GM04504 (cell line): ENCODE data around the gene PRR22.
"Not testable (repeated sequence)": the region's sequence is repeated elsewhere in the genome, so short reads cannot be mapped to it uniquely, and the experiment has no call there.

Experiments
- DNase-seq: peaks from one replicate; pipeline ENCODE4 v3.0.0-alpha.2; 2012; ENCODE audit warnings: low read depth

The PRR22 gene

GRCh38 chr19:5790559-5791520 lies 6.3 kb upstream of the PRR22 start, which contains the start of gene DUS3L:
DUS3L (minus strand) TSS chr19:5791163; CDS start chr19:5791141, 22 bp downstream.
- DNase-seq, result peak; percentile 94

- DNase-seq, result no peak
Observed at GRCh38 chr19:5789886-5790558, 5.5 kb upstream of the PRR22 start.

- DNase-seq, result no peak
Observed at GRCh38 chr19:5789351-5789761, 4.8 kb upstream of the PRR22 start.

DNA sequence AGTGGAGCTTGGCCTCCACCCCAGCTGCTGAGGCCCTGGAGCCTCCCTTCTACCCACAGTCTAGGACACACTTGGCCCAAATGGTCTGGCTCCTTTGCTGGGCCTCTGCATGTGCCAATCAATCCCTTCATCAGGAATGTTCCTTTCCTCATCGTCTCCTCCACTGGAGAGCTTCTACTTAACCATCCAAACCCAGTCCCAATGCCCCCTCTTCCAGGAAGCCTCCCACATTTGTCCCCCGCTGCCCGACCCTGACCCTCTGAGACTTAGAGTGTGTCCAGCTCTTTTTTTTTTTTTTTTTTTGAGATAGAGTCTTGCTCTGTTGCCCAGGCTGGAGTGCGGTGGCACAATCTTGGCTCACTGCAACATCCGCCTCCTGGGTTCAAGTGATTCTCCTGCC lies 3.9 kb upstream of the PRR22 start:
- DNase-seq, result no peak

DNA sequence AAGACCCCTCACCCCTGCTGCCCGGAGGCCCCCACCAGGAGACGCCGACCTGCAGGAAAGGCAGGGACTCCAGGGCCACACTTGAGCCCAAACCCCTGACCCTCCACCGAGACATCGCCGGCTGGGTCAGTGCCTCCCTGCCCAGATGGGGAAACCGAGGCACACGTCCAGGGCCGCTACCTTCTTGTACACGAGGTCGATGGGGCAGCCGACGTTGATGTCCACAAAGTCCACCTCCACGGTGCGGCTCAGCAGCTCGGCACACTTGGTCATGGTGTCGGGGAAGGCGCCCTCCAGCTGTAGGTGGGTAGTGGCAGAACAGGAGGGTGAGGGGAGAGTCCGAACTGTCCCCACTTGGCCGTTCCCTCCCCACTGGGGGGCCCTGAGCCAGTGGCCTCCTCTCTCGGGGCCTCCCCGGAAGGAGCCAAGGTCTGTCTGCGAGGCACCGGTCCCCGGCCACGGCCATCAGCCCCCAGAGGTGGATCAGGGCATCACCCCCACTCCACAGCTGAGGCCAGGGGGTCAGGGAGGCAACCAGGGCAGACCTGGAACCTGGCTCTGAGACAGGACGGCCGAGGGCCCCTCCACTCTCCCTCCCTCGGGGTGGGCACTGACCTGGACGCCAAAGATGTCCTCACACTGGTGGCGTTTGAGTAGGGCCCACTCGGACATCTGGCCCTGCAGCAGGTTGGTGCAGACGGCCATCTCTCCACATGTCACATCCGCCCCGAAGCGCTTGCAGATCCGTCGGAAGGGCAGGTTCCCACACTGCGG lies 3.0 kb upstream of the PRR22 start:
- DNase-seq, result no peak

DNA sequence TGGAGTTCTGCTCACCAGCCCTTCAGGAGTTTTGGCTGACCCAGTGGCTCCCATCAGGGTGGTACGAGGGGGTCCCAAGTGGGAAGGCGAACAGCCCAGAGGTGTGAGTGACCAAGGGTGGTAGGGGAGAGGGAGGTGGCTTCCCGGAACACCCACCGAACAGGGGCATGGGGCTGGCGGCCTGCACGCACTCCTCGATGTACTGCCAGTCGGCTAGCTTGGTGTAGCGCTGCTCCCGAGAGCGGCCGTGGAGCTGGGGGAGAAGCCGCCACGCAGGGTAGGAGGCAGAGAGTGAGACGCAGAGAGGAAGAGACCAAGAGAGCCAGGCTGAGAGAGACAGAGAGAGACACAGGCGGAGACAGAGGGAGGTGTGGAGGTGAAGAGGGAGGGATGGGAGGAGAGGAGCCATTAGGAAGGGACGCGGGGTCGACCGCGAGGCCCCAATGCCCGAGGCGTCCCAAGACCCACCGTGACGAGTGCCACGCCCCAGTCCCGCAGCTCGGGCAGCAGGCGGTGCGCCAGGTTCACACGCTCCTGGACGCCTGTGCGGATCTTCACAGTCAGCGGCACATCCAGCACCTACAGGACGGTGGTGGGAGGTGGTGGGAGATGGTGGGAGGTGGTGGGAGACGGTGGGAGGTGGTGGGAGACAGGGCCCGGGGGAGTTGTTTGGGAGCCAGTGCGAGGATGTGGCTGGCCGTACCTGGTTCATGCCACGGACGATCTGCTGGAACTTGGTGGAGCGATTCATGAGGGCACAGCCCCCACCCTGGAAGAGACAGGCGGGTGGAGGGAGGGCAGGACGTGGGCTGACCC lies 2.3 kb upstream of the PRR22 start:
- DNase-seq, result no peak

- DNase-seq, result no peak
Observed at GRCh38 chr19:5785423-5785822, 877 bp upstream of the PRR22 start.

- no peak for DNase-seq
Observed at GRCh38 chr19:5782945-5783919, 1.3 kb downstream of the PRR22 start.

DNA sequence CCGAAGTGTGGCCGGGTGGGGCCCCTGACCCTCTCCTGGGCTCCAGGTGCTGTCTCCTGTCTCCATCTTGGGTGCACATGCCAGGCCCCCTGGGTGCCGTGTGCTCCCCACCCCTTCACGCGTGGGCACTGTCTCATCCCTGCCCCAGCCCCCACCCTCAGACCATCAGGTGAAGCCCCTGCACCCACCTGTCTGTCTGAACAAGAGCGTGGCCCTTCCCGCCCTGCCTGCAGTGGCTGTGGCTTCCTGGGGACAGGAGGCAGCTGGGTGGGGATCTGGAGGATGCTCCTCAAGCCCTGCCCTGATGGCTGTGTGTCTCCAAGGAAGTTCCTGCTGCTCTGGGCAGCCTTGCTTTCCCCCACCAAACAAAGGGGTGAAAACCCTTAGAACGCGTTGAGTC lies 2.2 kb downstream of the PRR22 start:
- DNase-seq, result no peak

- not testable (repeated sequence) for DNase-seq
Observed at GRCh38 chr19:5780916-5781315, 3.6 kb downstream of the PRR22 start.

DNA sequence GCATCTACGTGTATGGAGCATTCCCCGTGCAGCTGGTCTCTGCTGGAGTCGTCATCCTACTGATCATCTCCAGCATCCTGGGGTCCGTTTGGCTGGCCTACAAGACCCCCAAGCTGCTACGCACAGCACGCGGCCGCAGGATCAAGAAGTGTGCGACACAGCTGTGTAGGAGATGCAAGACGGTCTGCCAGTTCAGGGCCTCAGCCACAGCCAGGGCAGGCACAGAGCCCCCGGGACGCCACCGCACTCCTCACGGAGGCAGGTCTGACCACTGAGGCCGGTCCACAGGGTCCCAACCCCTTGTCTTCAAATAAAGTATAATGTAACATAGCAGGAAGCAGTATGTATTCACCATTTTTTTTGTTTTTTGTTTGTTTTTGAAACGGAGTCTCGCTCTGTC lies 6.1 kb downstream of the PRR22 start:
- no peak for DNase-seq

DNA sequence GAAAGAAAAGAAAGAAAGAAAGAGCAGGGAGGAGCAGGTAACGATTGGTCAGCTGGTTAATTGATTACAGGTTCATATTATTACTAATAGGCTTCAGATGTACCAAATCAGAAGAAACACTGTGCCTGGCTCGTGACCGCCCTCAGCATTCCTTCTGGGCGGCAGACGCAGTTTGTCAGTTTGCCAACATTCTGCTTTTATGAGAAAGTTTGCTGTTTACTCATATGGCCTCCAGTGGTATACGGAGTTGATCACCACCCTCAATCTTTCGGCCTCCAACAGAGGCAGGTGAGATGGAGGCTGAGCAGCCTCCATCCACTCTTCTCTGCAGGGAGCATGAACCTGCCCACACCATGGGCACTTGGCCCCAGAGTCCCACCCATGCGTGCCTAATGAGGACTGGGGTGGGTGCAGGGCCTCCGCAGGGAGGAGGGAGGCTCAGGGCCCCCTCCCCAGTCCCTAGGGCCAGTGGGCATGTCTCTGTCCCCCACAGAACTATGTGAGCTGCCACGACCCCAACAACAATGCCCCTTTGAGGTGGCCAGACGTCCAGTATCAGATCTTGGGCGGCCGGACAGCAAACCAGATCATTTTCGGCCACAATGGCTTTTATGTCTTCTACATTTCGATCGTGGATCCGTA lies 8.8 kb downstream of the PRR22 start:
- peak; percentile 58 for DNase-seq

GRCh38 chr19:5774921-5775320 lies 9.6 kb downstream of the PRR22 start:
- DNase-seq, result peak; percentile 16

GRCh38 chr19:5773276-5773675 lies 11.3 kb downstream of the PRR22 start:
- no peak for DNase-seq

DNA sequence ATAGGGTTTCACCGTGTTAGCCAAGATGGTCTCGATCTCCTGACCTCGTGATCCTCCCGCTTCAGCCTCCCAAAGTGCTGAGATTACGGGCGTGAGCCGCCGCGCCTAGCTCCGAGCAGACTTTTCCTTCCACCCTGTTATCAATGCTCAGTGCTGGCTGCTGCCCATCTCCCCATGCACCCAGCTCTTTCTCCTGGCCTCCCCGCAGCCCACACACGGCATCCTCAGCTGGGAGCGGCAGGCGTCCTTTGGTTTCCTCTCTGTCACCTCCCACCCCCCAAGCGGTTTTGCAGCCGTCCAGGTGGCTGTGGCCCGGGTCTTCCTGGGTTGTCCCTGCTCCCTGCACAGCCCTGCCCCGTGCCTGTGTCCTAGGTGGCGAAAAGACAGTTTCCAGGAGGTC lies 12.1 kb downstream of the PRR22 start:
- DNase-seq, result no peak

- no peak for DNase-seq
Observed at GRCh38 chr19:5767949-5768348, 16.6 kb downstream of the PRR22 start.

- no peak for DNase-seq
Observed at GRCh38 chr19:5765220-5765619, 19.3 kb downstream of the PRR22 start.

GRCh38 chr19:5762608-5763217 lies 21.8 kb downstream of the PRR22 start:
- no peak for DNase-seq

- DNase-seq, result no peak
Observed at GRCh38 chr19:5753743-5754142, 30.8 kb downstream of the PRR22 start.
